ENCODE measurements around the gene CTXN3. TPM values are rescaled to one million over a fixed set of nuclear protein-coding genes. Genes with fewer than 3 reads are reported as not detected.

The CTXN3 gene
- polyA plus RNA-seq, 1 donor from 2014 or later = 0.83 TPM

DNA sequence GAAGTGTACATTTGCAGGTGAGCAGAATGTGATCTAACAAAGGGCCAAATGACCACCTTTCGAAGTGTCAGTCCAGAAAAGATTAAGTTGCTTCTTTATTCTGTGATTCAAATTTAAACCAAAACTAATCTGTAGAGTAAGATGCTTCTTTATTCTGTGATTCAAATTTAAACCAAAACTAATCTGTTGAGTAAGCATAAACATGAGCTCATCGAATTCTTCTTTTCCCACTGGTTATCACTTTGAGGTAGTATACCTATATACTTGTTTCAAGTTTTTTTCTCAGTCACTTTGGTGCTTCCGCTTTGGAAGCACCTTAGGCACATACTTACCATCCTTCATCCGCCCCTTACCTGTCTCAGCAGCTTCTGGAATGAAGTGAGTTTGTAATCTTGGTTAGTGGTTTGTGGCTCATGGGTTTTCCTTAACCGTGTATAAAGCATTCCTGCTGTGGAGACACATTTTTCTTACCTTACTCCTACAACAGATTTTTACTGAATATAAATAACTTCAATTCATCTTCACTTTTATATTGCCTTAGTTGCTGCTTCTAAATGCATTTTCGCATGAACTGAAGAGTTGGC lies 40.7 kb upstream of the CTXN3 start (continued):
- no peak for TF ChIP-seq EP300 (conservative IDR thresholded peaks at IDR 0.05; ENCODE audit: poor library complexity, severe bottlenecking)

DNA sequence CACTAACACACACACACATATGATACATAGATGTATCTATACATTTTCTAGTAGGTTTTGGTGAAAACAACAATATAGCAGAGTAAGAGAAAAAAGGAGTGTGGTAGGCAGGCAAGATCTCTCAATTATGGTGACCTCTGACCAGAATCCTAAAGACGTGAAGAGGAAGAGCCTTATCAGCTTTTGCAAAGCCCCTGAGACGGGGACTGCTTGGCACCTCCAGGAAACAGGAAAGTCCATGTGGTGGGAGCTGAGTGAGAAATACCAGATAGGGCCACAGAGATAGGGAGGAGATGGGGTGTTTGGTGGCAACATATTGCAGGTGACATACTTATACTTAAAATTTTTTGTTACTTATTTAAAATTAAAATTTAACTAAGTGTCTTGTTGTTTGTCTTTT lies 39.9 kb upstream of the CTXN3 start:
- Histone ChIP-seq H3K4me3 (ENCODE audit: low read length) (no peak overlapping the region), H3F3A (ENCODE audit: insufficient read depth, low read length, poor library complexity, severe bottlenecking) (no peaks in the 10 kb centered on the region), H3K9me3 (ENCODE audit: low read length) (no peaks in the 10 kb centered on the region), H3K4me2 (ENCODE audit: low read length) (no peak overlapping the region), H3K36me3 (ENCODE audit: insufficient read depth, low read length) (no peaks in the 10 kb centered on the region), H4K20me1 (ENCODE audit: insufficient read depth) (no peaks in the 10 kb centered on the region), H3K27me3 (ENCODE audit: insufficient read depth, low read depth, low read length) (no peaks in the 10 kb centered on the region), H3K9me2 (ENCODE audit: insufficient read depth, low read length) (no peaks in the 10 kb centered on the region), H3K27ac (ENCODE audit: low read length) (no peak overlapping the region), H3K9ac (ENCODE audit: low read length) (no peak overlapping the region), H3K79me2 (replicated peaks; ENCODE audit: insufficient read depth, low read length) (no peaks in the 10 kb centered on the region), H2AFZ (ENCODE audit: low read depth, low read length) (no peak overlapping the region)
- TF ChIP-seq RAD21 (conservative IDR thresholded peaks at IDR 0.05) = no peak
- no peak for TF ChIP-seq SMC3 (conservative IDR thresholded peaks at IDR 0.05; ENCODE audit: poor library complexity)
- TF ChIP-seq, protein P1, sequence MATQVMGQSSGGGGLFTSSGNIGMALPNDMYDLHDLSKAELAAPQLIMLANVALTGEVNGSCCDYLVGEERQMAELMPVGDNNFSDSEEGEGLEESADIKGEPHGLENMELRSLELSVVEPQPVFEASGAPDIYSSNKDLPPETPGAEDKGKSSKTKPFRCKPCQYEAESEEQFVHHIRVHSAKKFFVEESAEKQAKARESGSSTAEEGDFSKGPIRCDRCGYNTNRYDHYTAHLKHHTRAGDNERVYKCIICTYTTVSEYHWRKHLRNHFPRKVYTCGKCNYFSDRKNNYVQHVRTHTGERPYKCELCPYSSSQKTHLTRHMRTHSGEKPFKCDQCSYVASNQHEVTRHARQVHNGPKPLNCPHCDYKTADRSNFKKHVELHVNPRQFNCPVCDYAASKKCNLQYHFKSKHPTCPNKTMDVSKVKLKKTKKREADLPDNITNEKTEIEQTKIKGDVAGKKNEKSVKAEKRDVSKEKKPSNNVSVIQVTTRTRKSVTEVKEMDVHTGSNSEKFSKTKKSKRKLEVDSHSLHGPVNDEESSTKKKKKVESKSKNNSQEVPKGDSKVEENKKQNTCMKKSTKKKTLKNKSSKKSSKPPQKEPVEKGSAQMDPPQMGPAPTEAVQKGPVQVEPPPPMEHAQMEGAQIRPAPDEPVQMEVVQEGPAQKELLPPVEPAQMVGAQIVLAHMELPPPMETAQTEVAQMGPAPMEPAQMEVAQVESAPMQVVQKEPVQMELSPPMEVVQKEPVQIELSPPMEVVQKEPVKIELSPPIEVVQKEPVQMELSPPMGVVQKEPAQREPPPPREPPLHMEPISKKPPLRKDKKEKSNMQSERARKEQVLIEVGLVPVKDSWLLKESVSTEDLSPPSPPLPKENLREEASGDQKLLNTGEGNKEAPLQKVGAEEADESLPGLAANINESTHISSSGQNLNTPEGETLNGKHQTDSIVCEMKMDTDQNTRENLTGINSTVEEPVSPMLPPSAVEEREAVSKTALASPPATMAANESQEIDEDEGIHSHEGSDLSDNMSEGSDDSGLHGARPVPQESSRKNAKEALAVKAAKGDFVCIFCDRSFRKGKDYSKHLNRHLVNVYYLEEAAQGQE (IDR thresholded peaks at IDR 0.05; ENCODE audit: borderline replicate concordance) = no peak
- no peak for TF ChIP-seq EZH2 (IDR thresholded peaks at IDR 0.05; ENCODE audit: borderline replicate concordance, insufficient read depth, low read length, poor library complexity, severe bottlenecking)
- TF ChIP-seq POLR2AphosphoS5 (IDR thresholded peaks at IDR 0.05) = no peak
- TF ChIP-seq TAF1 (IDR thresholded peaks at IDR 0.05; ENCODE audit: low read depth) = no peak
- TF ChIP-seq MXI1 (conservative IDR thresholded peaks at IDR 0.05; ENCODE audit: poor library complexity, severe bottlenecking) = no peak
- TF ChIP-seq, protein P2, sequence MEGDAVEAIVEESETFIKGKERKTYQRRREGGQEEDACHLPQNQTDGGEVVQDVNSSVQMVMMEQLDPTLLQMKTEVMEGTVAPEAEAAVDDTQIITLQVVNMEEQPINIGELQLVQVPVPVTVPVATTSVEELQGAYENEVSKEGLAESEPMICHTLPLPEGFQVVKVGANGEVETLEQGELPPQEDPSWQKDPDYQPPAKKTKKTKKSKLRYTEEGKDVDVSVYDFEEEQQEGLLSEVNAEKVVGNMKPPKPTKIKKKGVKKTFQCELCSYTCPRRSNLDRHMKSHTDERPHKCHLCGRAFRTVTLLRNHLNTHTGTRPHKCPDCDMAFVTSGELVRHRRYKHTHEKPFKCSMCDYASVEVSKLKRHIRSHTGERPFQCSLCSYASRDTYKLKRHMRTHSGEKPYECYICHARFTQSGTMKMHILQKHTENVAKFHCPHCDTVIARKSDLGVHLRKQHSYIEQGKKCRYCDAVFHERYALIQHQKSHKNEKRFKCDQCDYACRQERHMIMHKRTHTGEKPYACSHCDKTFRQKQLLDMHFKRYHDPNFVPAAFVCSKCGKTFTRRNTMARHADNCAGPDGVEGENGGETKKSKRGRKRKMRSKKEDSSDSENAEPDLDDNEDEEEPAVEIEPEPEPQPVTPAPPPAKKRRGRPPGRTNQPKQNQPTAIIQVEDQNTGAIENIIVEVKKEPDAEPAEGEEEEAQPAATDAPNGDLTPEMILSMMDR (IDR thresholded peaks at IDR 0.05; ENCODE audit: poor library complexity, severe bottlenecking) = no peak
- TF ChIP-seq EP300 (conservative IDR thresholded peaks at IDR 0.05; ENCODE audit: poor library complexity, severe bottlenecking) = no peak

DNA sequence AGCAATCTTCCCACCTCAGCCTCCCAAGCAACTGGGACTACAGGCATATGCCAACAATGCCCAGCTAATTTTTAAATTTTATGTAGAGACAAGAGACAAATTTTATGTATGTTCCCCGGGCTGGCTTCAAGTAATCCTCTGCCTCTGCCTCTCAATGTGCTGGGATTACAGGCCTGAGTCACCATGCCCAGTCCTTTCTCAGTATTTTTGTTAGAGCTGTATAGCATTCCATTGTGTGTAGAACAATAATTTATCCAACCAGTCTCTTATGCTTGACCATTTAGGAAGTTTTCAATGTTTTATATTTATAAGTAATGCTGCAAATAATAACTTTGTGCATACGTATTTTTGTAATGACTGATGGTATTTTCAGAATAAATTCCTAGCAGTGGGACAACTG lies 38.9 kb upstream of the CTXN3 start:
- no peaks in the 10 kb centered on the region for H3F3A ChIP-seq (ENCODE audit: insufficient read depth, low read length, poor library complexity, severe bottlenecking)
- no peak overlapping the region for H3K27ac ChIP-seq (ENCODE audit: low read length)
- no peak overlapping the region for H3K4me3 ChIP-seq (ENCODE audit: low read length)
- TF ChIP-seq MXI1 (conservative IDR thresholded peaks at IDR 0.05; ENCODE audit: poor library complexity, severe bottlenecking) = no peak
- TF ChIP-seq TAF1 (IDR thresholded peaks at IDR 0.05; ENCODE audit: low read depth) = no peak
- TF ChIP-seq, protein P2 (IDR thresholded peaks at IDR 0.05; ENCODE audit: poor library complexity, severe bottlenecking) = no peak
- TF ChIP-seq EZH2 (IDR thresholded peaks at IDR 0.05; ENCODE audit: borderline replicate concordance, insufficient read depth, low read length, poor library complexity, severe bottlenecking) = no peak
- TF ChIP-seq, protein P1 (IDR thresholded peaks at IDR 0.05; ENCODE audit: borderline replicate concordance) = no peak
- no peak for TF ChIP-seq EP300 (conservative IDR thresholded peaks at IDR 0.05; ENCODE audit: poor library complexity, severe bottlenecking)
- TF ChIP-seq POLR2AphosphoS5 (IDR thresholded peaks at IDR 0.05) = no peak
- no peak for TF ChIP-seq RAD21 (conservative IDR thresholded peaks at IDR 0.05)
- TF ChIP-seq SMC3 (conservative IDR thresholded peaks at IDR 0.05; ENCODE audit: poor library complexity) = no peak
- no peak overlapping the region for H2AFZ ChIP-seq (ENCODE audit: low read depth, low read length)
- H3K9me3 ChIP-seq (ENCODE audit: low read length) = no peaks in the 10 kb centered on the region
- H3K79me2 ChIP-seq (replicated peaks; ENCODE audit: insufficient read depth, low read length) = no peaks in the 10 kb centered on the region
- no peaks in the 10 kb centered on the region for H3K36me3 ChIP-seq (ENCODE audit: insufficient read depth, low read length)
- H3K4me2 ChIP-seq (ENCODE audit: low read length) = no peak overlapping the region
- no peak overlapping the region for H3K9ac ChIP-seq (ENCODE audit: low read length)
- H3K27me3 ChIP-seq (ENCODE audit: insufficient read depth, low read depth, low read length) = no peaks in the 10 kb centered on the region
- no peaks in the 10 kb centered on the region for H4K20me1 ChIP-seq (ENCODE audit: insufficient read depth)
- H3K9me2 ChIP-seq (ENCODE audit: insufficient read depth, low read length) = no peaks in the 10 kb centered on the region

All from neural cell (in vitro differentiated cells).